ENCODE results near the gene ABTB1.

Gene ABTB1

DNA sequence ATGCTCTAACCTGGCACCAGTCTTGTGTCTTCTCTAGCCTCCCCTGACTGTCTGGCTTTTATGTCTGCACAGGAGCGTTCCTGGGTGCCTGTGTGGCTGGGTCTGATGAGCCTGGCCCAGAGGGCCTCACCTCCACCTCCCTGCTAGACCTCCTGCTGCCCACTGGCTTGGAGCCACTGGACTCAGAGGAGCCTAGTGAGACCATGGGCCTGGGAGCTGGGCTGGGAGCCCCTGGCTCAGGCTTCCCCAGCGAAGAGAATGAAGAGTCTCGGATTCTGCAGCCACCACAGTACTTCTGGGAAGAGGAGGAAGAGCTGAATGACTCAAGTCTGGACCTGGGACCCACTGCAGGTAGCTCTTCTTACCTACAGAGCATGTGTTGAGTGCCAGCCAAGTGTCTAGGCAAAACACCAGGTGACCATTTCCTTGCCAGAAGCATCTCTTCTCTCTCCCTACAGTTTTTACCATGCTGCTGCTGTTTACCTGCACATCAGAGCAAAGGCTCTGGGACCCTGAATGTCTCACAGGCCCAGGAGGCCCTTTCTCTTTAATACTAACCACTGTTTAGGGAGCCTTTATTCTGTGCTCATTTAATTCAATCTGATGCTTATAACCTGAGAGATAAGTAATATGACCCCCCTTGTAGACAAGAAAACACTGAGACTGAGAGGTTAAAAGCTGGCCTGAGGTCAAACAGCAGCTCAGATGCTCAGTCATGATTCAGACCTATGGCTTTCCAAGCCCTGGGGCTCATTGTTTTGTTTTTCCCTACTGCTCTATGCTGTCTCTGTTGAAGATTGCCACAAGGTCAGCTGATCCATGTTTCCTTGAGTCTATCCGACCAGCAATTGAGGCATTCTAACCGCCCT lies 33.3 kb upstream of the ABTB1 start:
- DNase-seq = peak; percentile 29
- Histone ChIP-seq H2BK12ac (ENCODE audit: low read length in 2 of 2) (no peak overlapping the region), H2BK15ac (ENCODE audit: low read depth, poor library complexity, severe bottlenecking) (no peak overlapping the region), H3K27ac (ENCODE audit: low read length, poor library complexity, severe bottlenecking) (no peak overlapping the region), H3K18ac (ENCODE audit: low read depth in 1 of 2, low read length in 2 of 2) (peak overlapping the region in 1 of 2 experiments; percentile 8), H3K4me1 (ENCODE audit: control insufficient read depth, insufficient read depth, low read depth, low read length) (peaks cover 12% of the 10 kb centered on the region), H4K91ac (ENCODE audit: low read length) (no peak overlapping the region), H2AFZ (ENCODE audit: low read depth, low read length) (no peak overlapping the region), H3K4ac (ENCODE audit: low read depth in 1 of 2, low read length in 2 of 2) (no peak overlapping the region), H4K8ac (ENCODE audit: low read length) (no peak overlapping the region), H2AK5ac (ENCODE audit: low read length, severe bottlenecking) (peak overlapping the region; percentile 42), H3K36me3 (ENCODE audit: control insufficient read depth in 1 of 2, insufficient read depth in 2 of 2, low read depth in 1 of 2, low read length in 2 of 2) (no peaks in the 10 kb centered on the region), H3K27me3 (ENCODE audit: control insufficient read depth in 1 of 2, insufficient read depth in 1 of 2, low read length in 2 of 2) (peaks cover 0 to 14% of the 10 kb centered on the region in 2 experiments), H3K4me2 (ENCODE audit: low read length, poor library complexity, severe bottlenecking) (no peak overlapping the region), H2BK120ac (ENCODE audit: low read depth, low read length) (no peak overlapping the region), H3K79me1 (replicated peaks; ENCODE audit: low read length, poor library complexity, severe bottlenecking) (no peaks in the 10 kb centered on the region), H3K9me3 (ENCODE audit: control insufficient read depth, low read length) (no peaks in the 10 kb centered on the region), H3K9ac (ENCODE audit: low read length) (no peak overlapping the region), H2BK5ac (ENCODE audit: low read depth, low read length, poor library complexity, severe bottlenecking) (no peak overlapping the region), H3K23ac (ENCODE audit: low read length in 2 of 2) (no peak overlapping the region), H3K14ac (ENCODE audit: low read length in 2 of 2) (peak overlapping the region in 1 of 2 experiments; percentile 8), H3K4me3 (ENCODE audit: insufficient read depth in 1 of 2, low read depth in 1 of 2, low read length in 2 of 2) (no peak overlapping the region)
- 84% methylated on average over 5 of the region's 5 CpGs for WGBS

DNA sequence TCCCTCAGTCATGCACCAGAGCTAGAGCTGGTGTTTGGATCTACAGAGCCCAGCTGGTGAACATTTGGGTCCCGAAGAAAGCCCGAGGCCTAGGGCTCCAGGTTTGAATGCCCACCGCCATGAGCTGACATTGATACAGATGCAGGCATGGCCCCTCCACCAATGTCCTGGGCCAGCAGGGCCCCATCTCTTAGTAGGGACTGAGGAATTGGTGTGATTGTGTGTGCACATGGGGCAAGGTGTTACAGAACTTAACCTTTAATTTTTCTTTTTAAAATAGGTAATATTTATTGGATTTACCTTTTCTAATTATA lies 32.8 kb upstream of the ABTB1 start:
- Histone ChIP-seq H3K36me3 (ENCODE audit: control insufficient read depth in 1 of 2, insufficient read depth in 2 of 2, low read depth in 1 of 2, low read length in 2 of 2) (no peaks in the 10 kb centered on the region), H3K27me3 (ENCODE audit: control insufficient read depth in 1 of 2, insufficient read depth in 1 of 2, low read length in 2 of 2) (peaks cover 0 to 12% of the 10 kb centered on the region in 2 experiments), H3K18ac (ENCODE audit: low read depth in 1 of 2, low read length in 2 of 2) (no peak overlapping the region), H4K8ac (ENCODE audit: low read length) (no peak overlapping the region), H2BK5ac (ENCODE audit: low read depth, low read length, poor library complexity, severe bottlenecking) (no peak overlapping the region), H3K14ac (ENCODE audit: low read length in 2 of 2) (no peak overlapping the region), H2BK15ac (ENCODE audit: low read depth, poor library complexity, severe bottlenecking) (no peak overlapping the region), H3K23ac (ENCODE audit: low read length in 2 of 2) (no peak overlapping the region), H3K27ac (ENCODE audit: low read length, poor library complexity, severe bottlenecking) (no peak overlapping the region), H3K9ac (ENCODE audit: low read length) (no peak overlapping the region), H3K79me1 (replicated peaks; ENCODE audit: low read length, poor library complexity, severe bottlenecking) (no peaks in the 10 kb centered on the region), H3K9me3 (ENCODE audit: control insufficient read depth, low read length) (no peaks in the 10 kb centered on the region), H4K91ac (ENCODE audit: low read length) (no peak overlapping the region), H3K4me2 (ENCODE audit: low read length, poor library complexity, severe bottlenecking) (no peak overlapping the region), H2AFZ (ENCODE audit: low read depth, low read length) (no peak overlapping the region), H2BK120ac (ENCODE audit: low read depth, low read length) (no peak overlapping the region), H2BK12ac (ENCODE audit: low read length in 2 of 2) (no peak overlapping the region), H2AK5ac (ENCODE audit: low read length, severe bottlenecking) (no peak overlapping the region), H3K4me3 (ENCODE audit: insufficient read depth in 1 of 2, low read depth in 1 of 2, low read length in 2 of 2) (no peak overlapping the region), H3K4me1 (ENCODE audit: control insufficient read depth, insufficient read depth, low read depth, low read length) (peaks cover 12% of the 10 kb centered on the region), H3K4ac (ENCODE audit: low read depth in 1 of 2, low read length in 2 of 2) (no peak overlapping the region)
- no peak for DNase-seq
- WGBS = 98% methylated on average over 3 of the region's 3 CpGs

DNA sequence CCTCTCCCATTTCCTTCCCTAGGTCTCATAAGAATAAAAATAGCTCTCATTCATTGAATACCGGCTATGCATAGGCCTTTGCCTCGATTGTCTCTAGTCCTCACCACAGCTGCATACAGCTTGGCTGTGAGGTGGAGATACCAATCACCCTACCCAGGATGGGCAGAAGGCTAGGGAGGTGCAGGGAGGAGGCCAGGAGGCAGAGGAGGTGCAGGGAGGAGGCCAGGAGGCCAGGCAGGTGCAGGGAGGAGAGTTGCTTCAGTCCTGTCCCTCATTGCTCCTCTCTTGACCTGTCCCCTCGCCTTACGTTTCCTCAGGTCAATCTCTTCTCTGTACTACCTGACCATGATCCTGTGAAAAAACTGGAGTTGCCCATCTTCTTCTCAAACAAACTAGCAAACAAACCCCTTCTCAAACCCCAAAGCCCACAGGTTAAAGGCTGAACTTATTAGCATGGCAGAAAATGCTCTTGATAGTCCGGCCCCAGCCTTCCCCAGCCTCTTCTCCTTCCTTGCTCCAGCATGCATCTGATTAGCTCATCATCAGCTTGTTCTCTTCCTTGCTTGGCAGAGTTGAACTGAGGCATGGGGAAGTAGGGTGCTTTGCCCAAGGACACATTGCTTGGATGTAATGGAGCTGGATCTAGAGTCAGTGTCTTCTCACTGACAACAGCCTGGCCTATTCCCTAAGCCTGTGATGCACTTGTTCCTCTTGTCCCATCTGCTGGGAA lies 27.9 kb upstream of the ABTB1 start:
- DNase-seq = no peak

DNA sequence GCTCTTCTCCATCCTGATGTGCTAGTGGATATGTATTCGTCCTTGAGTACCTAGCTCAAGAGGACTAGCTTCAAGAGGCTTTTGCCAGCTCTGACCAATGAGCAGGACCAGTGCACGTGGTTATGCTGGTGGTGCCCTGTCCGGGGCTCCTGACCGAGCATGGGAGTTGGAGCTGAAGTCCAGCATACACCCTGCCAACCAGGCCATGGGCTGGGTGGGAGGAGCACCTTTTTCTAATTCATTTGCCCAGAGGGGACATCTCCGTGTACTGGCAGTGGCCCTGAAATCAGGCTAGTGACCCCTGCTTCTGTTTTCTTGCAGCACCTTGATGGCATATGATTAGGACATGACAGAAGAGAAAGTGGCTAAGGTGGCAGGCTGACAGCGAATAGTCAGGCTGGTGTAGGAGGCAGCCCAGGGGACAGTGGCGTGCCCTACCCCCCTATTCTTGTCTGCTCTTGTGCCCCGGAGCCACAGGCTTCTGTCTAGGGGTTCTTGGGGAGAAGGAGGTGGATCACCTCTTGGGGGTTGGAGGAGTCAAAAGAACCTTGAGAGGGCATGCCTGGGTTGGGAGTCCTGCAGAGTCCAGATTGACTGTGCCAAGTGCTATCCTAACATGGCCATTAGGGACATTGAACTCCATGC lies 27.3 kb upstream of the ABTB1 start:
- Histone ChIP-seq H3K27me3 (ENCODE audit: control insufficient read depth in 1 of 2, insufficient read depth in 1 of 2, low read length in 2 of 2) (peaks cover 5 to 9% of the 10 kb centered on the region in 2 experiments), H2BK15ac (ENCODE audit: low read depth, poor library complexity, severe bottlenecking) (no peak overlapping the region), H3K9me3 (ENCODE audit: control insufficient read depth, low read length) (no peaks in the 10 kb centered on the region), H3K4me3 (ENCODE audit: insufficient read depth in 1 of 2, low read depth in 1 of 2, low read length in 2 of 2) (no peak overlapping the region), H3K18ac (ENCODE audit: low read depth in 1 of 2, low read length in 2 of 2) (no peak overlapping the region), H3K27ac (ENCODE audit: low read length, poor library complexity, severe bottlenecking) (no peak overlapping the region), H3K4me2 (ENCODE audit: low read length, poor library complexity, severe bottlenecking) (no peak overlapping the region), H3K23ac (ENCODE audit: low read length in 2 of 2) (no peak overlapping the region), H3K79me1 (replicated peaks; ENCODE audit: low read length, poor library complexity, severe bottlenecking) (no peaks in the 10 kb centered on the region), H4K91ac (ENCODE audit: low read length) (no peak overlapping the region), H3K4ac (ENCODE audit: low read depth in 1 of 2, low read length in 2 of 2) (no peak overlapping the region), H2BK5ac (ENCODE audit: low read depth, low read length, poor library complexity, severe bottlenecking) (no peak overlapping the region), H3K4me1 (ENCODE audit: control insufficient read depth, insufficient read depth, low read depth, low read length) (no peaks in the 10 kb centered on the region), H2BK12ac (ENCODE audit: low read length in 2 of 2) (no peak overlapping the region), H3K9ac (ENCODE audit: low read length) (no peak overlapping the region), H3K36me3 (ENCODE audit: control insufficient read depth in 1 of 2, insufficient read depth in 2 of 2, low read depth in 1 of 2, low read length in 2 of 2) (no peaks in the 10 kb centered on the region), H3K14ac (ENCODE audit: low read length in 2 of 2) (no peak overlapping the region), H2BK120ac (ENCODE audit: low read depth, low read length) (no peak overlapping the region), H2AK5ac (ENCODE audit: low read length, severe bottlenecking) (no peak overlapping the region), H2AFZ (ENCODE audit: low read depth, low read length) (no peak overlapping the region), H4K8ac (ENCODE audit: low read length) (no peak overlapping the region)
- WGBS = 83% methylated on average over 8 of the region's 8 CpGs
- DNase-seq = no peak

More for the DNA sequence above, 27.9 kb upstream of the ABTB1 start:
- Histone ChIP-seq H2BK120ac (ENCODE audit: low read depth, low read length) (no peak overlapping the region), H3K9me3 (ENCODE audit: control insufficient read depth, low read length) (no peaks in the 10 kb centered on the region), H3K4me3 (ENCODE audit: insufficient read depth in 1 of 2, low read depth in 1 of 2, low read length in 2 of 2) (no peak overlapping the region), H4K8ac (ENCODE audit: low read length) (no peak overlapping the region), H2AK5ac (ENCODE audit: low read length, severe bottlenecking) (no peak overlapping the region), H2BK12ac (ENCODE audit: low read length in 2 of 2) (no peak overlapping the region), H3K9ac (ENCODE audit: low read length) (no peak overlapping the region), H2BK15ac (ENCODE audit: low read depth, poor library complexity, severe bottlenecking) (no peak overlapping the region), H3K4ac (ENCODE audit: low read depth in 1 of 2, low read length in 2 of 2) (no peak overlapping the region), H3K79me1 (replicated peaks; ENCODE audit: low read length, poor library complexity, severe bottlenecking) (no peaks in the 10 kb centered on the region), H3K27ac (ENCODE audit: low read length, poor library complexity, severe bottlenecking) (no peak overlapping the region), H2AFZ (ENCODE audit: low read depth, low read length) (no peak overlapping the region), H4K91ac (ENCODE audit: low read length) (no peak overlapping the region), H3K18ac (ENCODE audit: low read depth in 1 of 2, low read length in 2 of 2) (no peak overlapping the region), H3K23ac (ENCODE audit: low read length in 2 of 2) (no peak overlapping the region), H3K36me3 (ENCODE audit: control insufficient read depth in 1 of 2, insufficient read depth in 2 of 2, low read depth in 1 of 2, low read length in 2 of 2) (no peaks in the 10 kb centered on the region), H3K14ac (ENCODE audit: low read length in 2 of 2) (no peak overlapping the region), H3K27me3 (ENCODE audit: control insufficient read depth in 1 of 2, insufficient read depth in 1 of 2, low read length in 2 of 2) (peaks cover 5 to 9% of the 10 kb centered on the region in 2 experiments), H2BK5ac (ENCODE audit: low read depth, low read length, poor library complexity, severe bottlenecking) (no peak overlapping the region), H3K4me1 (ENCODE audit: control insufficient read depth, insufficient read depth, low read depth, low read length) (peaks cover 3% of the 10 kb centered on the region), H3K4me2 (ENCODE audit: low read length, poor library complexity, severe bottlenecking) (no peak overlapping the region)
- 85% methylated on average over 4 of the region's 5 CpGs for WGBS
